ENCODE data around the gene KATNA1. TPM values are rescaled to one million over a fixed set of nuclear protein-coding genes. Genes with fewer than 3 reads are reported as not detected.
"Not testable (repeated sequence)": the region's sequence is repeated elsewhere in the genome, so short reads cannot be mapped to it uniquely, and the experiment has no call there.

Gene KATNA1
- total RNA-seq: 23.6 TPM

GRCh38 chr6:149648148-149649145 is at the start of gene KATNA1:
KATNA1 (minus strand) TSS chr6:149648714; CDS start chr6:149638547, 10,167 bp downstream.
- peak; percentile 84 to 93 for DNase-seq (ENCODE audit: low spot score in 2 of 2)
- FAIRE-seq: no peak

- DNase-seq (ENCODE audit: low spot score in 2 of 2) (no peak), FAIRE-seq (no peak)
Measured at GRCh38 chr6:149698175-149698574, 49.7 kb upstream of the KATNA1 start.

- DNase-seq (ENCODE audit: low spot score in 2 of 2) (no peak), FAIRE-seq (no peak)
Measured at GRCh38 chr6:149696901-149697300, 48.4 kb upstream of the KATNA1 start.

- FAIRE-seq (no peak), DNase-seq (ENCODE audit: low spot score in 2 of 2) (no peak)
Measured at GRCh38 chr6:149694921-149695320, 46.4 kb upstream of the KATNA1 start.

GRCh38 chr6:149691201-149691600 is 42.7 kb upstream of the KATNA1 start:
- no peak for DNase-seq (ENCODE audit: low spot score in 2 of 2)
- no peak for FAIRE-seq

- FAIRE-seq (no peak), DNase-seq (ENCODE audit: low spot score in 2 of 2) (no peak)
Measured at GRCh38 chr6:149686230-149686629, 37.7 kb upstream of the KATNA1 start.

GRCh38 chr6:149683256-149683859 is 34.8 kb upstream of the KATNA1 start:
- DNase-seq (ENCODE audit: low spot score in 2 of 2) (no peak), FAIRE-seq (no peak)

GRCh38 chr6:149681845-149682244 is 33.3 kb upstream of the KATNA1 start:
- DNase-seq (ENCODE audit: low spot score in 2 of 2): not testable (repeated sequence)

GRCh38 chr6:149681209-149681608 is 32.7 kb upstream of the KATNA1 start:
- DNase-seq (ENCODE audit: low spot score in 2 of 2) (no peak), FAIRE-seq (peak; percentile 55)

More at GRCh38 chr6:149681845-149682244, 33.3 kb upstream of the KATNA1 start:
- not testable (repeated sequence) for FAIRE-seq

- no peak for DNase-seq (ENCODE audit: low spot score in 2 of 2)
- FAIRE-seq: no peak
Measured at GRCh38 chr6:149680503-149680902, 32.0 kb upstream of the KATNA1 start.

- DNase-seq (ENCODE audit: low spot score in 2 of 2); FAIRE-seq: not testable (repeated sequence)
Measured at GRCh38 chr6:149672265-149672664, 23.8 kb upstream of the KATNA1 start.

GRCh38 chr6:149660028-149660427 is 11.5 kb upstream of the KATNA1 start:
- no peak for FAIRE-seq
- no peak for DNase-seq (ENCODE audit: low spot score in 2 of 2)

GRCh38 chr6:149657441-149657840 is 8.9 kb upstream of the KATNA1 start:
- DNase-seq (ENCODE audit: low spot score in 2 of 2) (no peak), FAIRE-seq (no peak)

GRCh38 chr6:149651056-149651455 is 2.5 kb upstream of the KATNA1 start:
- DNase-seq (ENCODE audit: low spot score in 2 of 2) (no peak), FAIRE-seq (no peak)

- FAIRE-seq: no peak
Measured at GRCh38 chr6:149646599-149646998, 1.9 kb downstream of the KATNA1 start.

GRCh38 chr6:149642829-149643580 is 5.5 kb downstream of the KATNA1 start:
- no peak for DNase-seq (ENCODE audit: low spot score in 2 of 2)
- no peak for FAIRE-seq

More at GRCh38 chr6:149646599-149646998, 1.9 kb downstream of the KATNA1 start:
- no peak for DNase-seq (ENCODE audit: low spot score in 2 of 2)

- no peak for DNase-seq (ENCODE audit: low spot score in 2 of 2)
- peak; percentile 23 for FAIRE-seq
Measured at GRCh38 chr6:149636124-149636523, 12.4 kb downstream of the KATNA1 start.

- FAIRE-seq (no peak), DNase-seq (ENCODE audit: low spot score in 2 of 2) (no peak)
Measured at GRCh38 chr6:149634315-149634714, 14.2 kb downstream of the KATNA1 start.

GRCh38 chr6:149628875-149629510 is 19.5 kb downstream of the KATNA1 start:
- FAIRE-seq (no peak), DNase-seq (ENCODE audit: low spot score in 2 of 2) (no peak)

GRCh38 chr6:149627672-149628071 is 20.8 kb downstream of the KATNA1 start:
- no peak for DNase-seq (ENCODE audit: low spot score in 2 of 2)
- no peak for FAIRE-seq

All from frontal cortex (tissue), 4 donors.